Daoy (cell line): ENCODE results near the gene CLCN5. TPM values are rescaled to one million over a fixed set of nuclear protein-coding genes. Genes with fewer than 3 reads are reported as not detected.
A peak's percentile ranks its signal among the peaks of the same experiment; 100 is the strongest.
"Not testable (repeated sequence)": the region's sequence is repeated elsewhere in the genome, so short reads cannot be mapped to it uniquely, and the experiment has no call there.

Source experiments
- DNase-seq: peaks from one replicate; pipeline ENCODE4 v3.0.0-alpha.2; 2015; ENCODE audit warnings: low read depth
- total RNA-seq: library from RNA; depleted of rRNA; stranded (reverse); fragments of >200 nt; shearing (Covaris generic); gene quantifications from 2 replicates; pipeline ENCODE4 v1.2.3, GENCODE V29; 2014

CLCN5 gene
- total RNA-seq, 1 experiment from 2014 or later, result 3.8 TPM

DNA sequence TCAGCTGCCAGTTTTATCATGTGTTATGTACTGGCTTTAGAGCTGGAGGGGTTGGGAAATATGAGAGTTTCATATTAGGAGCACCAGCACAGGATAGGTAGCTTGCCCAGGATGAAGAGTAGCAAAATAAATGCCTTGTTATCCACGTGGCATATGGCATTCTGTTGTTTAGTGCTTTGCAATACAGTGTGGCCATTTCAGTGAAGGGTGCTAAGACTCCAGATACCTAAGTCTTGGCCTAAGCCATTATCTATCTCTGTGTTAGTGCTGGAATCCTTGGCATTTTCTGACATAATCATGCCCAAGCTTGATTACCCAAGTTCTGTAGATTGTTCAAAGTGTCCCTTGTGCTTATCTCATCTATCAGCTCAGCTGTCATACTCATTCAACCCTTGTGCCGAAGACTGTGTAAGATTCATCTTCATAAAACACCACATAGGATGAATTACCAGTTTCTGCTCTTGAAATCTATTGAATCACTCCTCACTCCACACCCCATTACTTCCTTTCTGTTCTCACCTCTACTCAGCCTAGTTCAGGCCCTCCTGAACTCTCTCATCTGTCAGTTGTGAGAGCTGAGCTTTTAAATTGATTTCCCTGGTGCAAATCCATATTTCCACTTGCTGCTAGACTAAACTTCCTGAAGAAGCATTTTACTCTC lies 73.5 kb downstream of the CLCN5 start:
- no peak for DNase-seq

DNA sequence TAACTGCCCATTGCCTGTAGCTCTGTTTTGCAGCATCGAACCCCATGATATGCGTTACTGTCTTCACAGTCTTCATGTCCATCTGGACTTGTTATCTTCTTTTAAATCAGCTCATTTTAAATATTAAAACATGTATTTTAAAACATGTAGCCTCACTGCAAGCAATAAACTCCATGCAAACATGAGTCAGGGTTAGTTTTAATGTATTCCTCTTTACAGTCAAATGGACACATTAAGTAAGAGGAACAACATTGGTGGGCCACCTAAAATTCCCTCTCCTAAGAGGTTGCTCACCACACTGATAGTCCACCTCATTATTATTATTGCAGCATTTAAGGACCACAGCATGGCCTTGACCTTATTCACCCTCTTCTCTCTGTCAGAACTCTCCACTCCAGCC lies 74.1 kb downstream of the CLCN5 start:
- DNase-seq, result no peak

DNA sequence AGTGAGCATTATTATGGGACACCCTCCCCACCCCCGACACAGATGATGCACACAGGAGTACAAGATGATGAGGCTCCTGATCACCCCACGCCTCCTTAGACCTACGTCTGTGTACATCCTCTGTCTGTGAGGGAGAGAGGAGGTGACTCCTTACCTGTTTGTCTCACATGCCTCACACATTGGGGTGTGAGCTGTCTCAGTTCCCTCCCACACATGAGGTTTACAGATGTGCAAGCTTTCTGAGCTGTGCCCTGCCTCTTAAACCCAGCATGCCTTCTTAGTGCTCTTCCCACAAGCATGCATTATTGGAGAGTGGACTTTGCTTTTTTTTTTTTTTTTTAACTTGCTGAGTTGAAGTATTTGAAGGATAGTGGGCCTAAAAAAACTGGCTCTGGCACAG lies 76.7 kb downstream of the CLCN5 start:
- DNase-seq, result no peak

DNA sequence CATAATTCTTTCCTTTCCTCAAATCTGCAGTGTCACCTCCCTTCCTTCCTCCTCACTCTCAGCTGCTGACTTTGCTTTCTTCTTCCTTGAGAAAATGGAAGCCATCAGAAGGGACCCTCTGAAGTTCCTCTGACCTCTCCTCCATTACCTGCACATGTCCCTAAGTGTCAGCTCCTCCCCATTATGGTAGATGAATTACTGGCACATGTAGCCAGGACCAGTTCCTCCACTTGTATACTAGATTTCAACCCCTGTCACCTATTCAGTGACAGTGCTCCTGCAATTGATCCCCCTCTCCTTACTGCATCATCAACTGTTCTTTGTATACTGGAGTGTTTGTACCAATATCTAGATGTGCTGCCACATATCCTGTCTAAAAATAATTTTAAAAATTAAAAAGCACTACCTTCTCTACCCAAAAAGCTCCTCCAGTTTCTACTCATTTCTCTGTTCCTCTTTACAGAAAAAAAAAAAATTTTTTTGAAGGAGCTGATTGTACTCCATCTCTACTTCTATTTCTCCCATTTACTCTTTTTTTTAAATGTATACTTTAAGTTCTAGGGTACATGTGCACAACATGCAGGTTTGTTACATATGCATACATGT lies 78.6 kb downstream of the CLCN5 start:
- DNase-seq, result no peak

DNA sequence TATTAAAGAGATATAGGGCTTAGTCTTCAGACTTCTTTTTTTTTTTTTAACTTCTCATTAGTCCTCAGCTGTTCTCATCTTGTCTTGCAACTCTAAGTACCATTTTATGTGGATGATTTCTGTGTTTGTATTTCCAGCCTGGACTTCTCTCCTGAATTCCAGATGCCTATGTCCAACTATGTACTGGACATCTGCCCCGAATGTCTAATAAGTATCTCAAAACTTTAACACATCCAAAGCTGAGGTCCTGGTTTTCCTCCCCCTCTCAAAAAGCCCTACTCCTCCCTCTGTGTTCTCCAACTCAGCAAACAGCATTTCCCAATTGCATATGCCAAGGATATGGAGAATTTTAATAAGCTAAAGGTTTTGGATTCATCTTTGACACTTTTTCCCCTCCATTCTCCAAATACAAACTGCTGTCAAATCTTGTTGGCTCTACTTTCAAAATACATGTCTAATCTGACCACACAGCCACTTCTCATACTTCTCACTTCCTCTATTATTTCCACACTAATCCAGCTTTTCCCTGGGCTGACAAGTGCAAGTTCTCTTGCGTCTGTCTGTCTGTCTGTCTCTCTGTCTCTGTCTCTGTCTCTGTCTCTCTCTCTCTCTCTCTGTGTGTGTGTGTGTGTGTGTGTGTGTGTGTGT lies 79.8 kb downstream of the CLCN5 start:
- no peak for DNase-seq

DNA sequence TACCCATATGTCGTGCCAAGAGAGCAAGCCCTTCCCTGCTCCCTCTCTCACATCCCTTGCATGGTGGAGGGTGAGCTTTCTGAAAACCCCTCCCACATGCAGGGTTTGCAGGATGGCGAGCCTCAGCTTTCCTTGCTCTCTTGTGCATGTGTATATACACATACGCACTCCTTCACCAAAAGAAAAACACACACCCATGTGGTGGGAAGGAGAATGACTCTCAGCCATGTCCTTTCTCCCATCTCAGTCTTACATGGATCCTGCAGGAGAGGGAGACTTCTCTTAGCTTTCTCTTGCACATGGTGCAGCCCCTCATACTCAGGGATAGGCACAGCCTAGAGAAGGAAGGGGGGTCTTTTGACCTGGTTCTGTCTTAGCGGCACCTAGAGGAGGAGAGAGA lies 81.1 kb downstream of the CLCN5 start:
- no peak for DNase-seq

DNA sequence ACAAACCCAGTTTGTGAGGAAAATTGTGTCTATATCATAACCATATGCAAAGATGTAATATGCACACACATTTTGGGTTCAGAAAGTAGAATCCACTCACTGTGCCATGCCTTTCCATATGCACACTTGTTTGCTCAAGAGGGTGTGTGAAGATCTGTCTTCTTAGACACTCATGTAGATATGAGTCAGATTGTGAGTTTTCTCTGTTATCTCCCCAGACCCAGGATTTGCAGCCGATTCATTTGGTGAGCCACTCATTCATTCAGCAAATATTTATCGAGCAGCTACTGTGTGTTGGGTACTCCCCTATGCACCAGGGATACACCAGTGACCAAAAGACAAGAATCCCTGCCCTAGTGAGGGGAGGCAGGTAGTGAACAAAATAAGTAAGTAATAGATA lies 81.5 kb downstream of the CLCN5 start:
- no peak for DNase-seq

DNA sequence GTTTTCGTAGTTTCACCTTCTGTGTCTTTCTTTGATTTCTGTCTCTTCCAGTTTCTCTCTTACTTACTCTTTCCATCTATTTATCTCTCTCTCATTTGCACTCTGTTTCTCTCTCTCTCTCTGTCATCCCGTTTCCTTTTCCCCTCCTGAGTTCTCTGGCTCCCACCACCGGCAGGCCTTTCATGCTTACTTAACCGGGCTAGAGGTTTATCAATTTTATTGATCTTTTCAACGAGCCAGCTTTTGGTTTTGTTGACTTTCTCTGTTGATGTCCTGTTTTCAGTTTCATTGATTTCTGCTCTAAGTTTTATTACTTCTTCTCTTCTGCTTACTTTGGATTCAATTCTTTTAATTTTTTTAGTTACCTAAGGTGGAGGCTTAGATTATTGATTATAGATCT lies 103.2 kb downstream of the CLCN5 start:
- not testable (repeated sequence) for DNase-seq

DNA sequence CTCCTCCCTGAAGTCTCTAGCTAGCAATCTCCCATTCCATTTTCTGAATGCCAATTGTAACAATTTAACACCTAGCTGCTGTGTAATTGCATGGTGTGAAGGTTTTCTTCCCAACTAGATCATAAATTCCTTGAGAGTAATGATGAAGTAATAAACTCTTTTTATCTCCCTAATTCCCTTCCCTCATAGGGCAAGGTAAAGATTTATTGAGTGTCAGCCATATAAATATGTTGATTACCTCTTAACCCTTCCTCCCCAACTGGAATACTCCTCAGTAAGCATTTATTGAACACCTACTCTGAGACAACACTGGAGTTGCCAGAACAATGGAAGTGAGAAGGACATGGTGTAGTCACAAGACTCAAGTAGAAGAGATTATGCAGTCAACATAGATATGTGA lies 112.7 kb downstream of the CLCN5 start:
- DNase-seq, result no peak

DNA sequence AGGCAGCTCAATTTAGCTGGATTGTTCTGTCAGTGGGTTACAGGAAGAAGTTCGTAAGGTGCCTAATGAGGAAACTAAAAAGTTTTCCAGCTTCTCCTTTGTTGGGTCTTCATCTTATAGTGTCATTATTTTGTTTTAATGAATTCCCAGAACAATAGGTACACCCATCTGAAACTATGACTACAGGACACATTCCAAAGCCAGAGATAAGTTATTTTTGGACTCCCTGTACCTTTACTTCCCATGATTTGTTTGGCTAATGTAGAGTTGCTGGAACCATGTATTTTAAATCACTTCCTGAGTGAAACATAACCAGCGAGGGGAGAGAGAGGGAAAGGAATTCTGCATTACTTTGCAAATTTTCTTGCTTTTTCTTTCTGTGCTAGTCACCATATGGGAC lies 114.0 kb downstream of the CLCN5 start:
- DNase-seq, result no peak

DNA sequence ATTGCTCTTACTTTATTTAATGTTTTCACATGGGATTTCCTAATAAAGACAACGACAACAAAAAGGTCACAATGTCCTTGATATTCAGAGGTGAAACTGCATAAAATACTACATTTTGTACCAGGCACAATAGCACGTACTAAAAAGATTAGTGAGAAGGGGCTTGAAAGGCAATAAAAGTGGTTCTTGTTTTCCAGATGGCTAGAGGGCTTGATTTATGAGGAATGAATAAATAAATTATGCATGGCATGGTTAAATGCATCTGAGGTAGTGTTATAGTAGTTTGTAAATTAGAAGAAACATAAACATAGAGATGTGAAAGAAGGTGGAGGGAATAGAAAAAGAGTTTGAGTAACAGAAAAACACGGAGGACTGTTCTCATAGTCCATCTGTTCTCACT lies 123.4 kb downstream of the CLCN5 start:
- DNase-seq, result no peak

DNA sequence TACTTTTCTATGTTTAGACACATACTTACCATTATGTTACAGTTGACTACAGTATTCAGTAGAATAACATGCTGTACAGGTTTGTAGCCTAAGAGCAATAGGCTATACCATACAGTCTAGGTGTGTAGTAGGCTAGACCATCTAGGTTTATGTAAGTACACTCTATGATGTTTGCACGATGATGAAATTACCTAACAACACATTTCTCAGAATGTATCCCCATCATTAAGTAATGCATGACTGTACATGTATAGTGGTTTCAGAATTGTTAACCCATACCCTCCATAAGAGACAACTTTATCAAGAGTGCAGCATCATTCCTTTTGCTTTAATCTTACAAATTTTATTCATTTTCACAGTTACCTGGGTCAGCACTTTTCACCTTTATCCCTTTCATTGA lies 126.8 kb downstream of the CLCN5 start:
- DNase-seq, result no peak

DNA sequence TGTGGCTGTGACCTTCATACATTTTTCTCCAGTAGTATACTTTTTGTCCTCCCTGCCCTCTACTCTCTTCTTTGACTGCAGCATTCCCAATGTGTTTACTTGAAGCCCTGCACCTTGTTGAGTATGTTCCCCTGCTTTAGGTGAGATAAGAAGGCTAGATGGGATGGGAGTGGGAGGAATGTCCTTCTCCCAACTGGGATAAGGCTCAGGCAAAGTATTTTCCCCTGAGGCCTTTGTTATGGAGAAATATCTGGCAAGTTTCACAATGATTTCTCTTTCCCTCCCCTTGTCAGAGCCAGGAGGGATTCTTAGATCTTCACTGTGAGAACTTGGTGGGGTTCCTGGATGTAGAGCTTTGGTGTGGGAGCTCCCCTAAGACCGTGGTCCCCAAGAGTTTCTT lies 131.8 kb downstream of the CLCN5 start:
- no peak for DNase-seq

DNA sequence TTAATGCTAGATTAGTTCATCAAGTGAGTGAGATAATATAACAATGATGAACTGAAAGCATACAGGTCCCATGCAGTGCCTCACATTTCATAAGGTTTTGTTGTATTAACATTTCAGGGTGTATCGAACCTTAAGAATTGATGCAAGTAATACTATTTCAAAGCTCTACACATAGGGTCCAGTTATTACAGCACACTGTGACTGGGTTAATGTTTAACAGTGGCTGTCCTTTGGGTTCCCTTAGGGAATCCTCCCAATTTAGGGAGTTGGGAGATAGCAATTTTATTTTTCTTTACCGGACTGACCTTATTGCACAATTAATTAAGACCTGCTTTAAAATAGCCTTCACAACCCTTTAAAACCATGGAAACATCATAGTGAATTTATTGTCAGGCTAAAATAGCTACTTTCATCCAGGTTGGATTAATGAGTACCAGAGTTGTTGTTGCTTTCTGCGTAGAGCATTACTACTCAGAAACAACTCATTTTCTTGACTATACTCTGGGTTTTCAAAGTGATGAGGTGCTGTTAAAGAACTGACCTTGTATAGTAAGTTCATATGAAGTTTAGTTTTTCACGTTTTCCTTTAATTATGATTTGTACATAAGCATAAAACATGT lies 144.0 kb downstream of the CLCN5 start:
- DNase-seq, result no peak

DNA sequence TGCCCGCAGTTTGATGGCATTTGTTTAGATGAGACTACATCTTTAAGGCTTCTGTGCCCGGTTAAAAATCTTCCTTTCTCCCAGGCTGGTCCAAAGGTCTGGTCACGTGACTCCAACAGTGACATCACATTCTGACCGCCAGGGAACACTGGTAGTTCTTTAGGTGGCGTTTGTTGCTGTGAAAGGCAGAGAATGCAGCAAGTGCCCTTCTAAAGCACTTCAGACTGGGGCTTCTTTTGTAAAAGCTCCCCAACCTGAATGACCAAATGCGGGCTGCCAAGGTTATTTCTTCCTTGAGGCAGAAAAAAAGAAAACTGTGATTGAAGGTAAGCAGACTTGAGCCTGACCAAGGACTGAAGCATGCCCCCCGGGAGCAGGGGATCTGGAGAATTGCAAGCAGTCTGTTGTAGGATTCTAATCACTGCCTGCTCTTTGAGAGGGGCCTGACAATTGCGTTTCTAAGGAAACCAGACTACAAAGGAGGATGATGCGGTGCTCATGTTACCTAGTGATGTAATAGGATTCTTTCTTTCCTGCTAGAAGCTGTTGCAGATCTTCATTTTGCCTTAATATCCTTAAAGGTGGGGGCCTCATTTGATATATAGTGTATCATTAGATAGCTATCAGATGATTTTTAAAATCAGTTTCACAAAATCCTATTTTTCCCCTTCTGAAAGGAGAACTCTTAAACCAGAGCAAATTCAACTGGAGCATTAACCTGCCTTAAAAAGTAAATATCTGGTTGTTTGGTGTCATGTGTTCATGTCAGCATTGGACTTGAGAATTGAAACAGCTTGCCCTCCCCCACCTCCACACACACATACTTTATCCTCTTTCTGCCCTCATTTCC lies 145.3 kb downstream of the CLCN5 start:
- DNase-seq, result peak; percentile 6

DNA sequence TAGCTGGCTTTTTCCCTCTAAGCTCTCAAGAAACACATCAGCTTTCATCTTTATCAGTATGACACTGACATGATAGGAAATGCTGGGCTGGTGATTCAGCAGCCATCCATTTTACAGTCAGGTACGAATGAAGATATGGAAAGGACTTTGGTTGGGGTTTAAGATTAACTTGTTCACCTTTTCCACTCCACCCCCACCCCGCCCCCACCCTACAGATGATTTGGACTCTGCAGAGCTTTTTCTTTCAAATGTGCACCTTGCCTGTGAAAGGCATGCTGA lies 145.8 kb downstream of the CLCN5 start:
- no peak for DNase-seq

DNA sequence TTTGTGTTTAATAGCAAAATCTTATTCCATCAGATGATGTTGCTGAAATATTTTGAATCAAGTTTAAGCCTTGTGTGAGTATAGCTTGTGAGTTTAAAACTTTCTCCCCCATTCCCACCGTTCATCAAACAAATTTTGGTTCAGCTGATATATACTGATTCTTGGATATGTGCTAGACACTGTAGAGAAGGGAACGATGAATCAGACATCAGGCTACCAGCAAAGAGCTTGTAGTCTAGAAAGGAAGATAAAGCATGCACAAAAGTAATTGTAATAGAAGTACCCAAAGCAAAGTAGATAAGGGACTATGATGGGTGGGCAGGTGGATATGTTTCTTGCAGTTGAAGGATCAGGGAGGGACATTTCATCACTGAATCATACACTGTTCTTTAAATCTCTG lies 146.5 kb downstream of the CLCN5 start:
- no peak for DNase-seq

DNA sequence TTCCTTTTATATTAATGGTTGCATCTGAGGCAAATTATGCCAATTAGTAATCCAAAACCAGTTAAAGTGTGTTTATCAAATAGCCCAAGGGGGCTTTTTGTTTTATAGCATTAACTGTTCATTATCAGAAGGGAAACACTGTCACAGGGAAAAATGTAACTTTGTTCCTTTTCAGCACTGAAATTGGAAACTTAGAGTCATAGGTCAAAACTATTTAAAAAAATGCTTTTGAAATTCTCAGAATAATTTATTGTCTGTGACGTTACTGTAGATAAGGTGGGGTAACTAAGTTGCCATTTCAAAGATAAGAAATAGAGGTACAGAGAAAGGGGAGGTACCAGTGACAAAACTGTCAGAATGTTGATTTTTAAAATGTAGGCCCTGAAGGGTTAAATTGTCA lies 149.1 kb downstream of the CLCN5 start:
- no peak for DNase-seq

DNA sequence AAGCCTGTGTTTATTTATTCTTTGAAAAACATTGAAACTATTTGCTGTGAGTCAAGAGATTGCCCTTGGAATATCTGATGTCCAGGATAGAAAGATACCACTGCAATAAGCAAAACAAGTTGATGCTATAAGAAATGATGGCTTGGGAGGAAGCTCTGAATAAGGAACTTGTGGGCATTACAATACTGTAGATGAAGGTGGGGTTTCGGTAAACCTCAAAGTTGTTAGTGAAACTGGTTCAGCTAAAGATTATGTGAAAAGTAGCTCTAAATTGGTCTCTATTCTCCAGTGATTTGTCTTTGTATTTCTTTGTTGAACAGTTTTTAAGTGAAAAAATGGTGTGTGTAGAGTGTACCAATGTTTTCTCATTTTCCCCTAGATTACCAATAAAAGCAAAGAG lies 149.7 kb downstream of the CLCN5 start:
- no peak for DNase-seq

DNA sequence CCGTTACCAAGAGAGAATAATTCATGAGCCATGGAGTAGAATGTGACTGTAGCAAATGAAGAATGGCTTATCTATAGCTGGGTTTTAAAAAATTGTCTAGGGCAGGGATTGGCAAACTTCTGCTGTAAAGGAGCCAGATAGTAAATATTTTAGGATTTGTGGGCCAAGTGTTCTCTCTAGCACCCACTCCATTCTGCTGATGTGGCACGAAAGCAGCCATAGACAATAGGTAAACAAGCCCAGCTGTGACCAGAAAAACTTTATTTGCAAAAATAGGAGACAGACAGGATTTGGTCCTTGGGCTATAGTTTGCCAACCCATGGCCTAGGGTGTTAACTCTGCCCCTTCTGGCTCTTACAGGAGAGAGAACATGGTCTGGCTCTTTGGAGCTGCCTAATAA lies 151.2 kb downstream of the CLCN5 start:
- no peak for DNase-seq

DNA sequence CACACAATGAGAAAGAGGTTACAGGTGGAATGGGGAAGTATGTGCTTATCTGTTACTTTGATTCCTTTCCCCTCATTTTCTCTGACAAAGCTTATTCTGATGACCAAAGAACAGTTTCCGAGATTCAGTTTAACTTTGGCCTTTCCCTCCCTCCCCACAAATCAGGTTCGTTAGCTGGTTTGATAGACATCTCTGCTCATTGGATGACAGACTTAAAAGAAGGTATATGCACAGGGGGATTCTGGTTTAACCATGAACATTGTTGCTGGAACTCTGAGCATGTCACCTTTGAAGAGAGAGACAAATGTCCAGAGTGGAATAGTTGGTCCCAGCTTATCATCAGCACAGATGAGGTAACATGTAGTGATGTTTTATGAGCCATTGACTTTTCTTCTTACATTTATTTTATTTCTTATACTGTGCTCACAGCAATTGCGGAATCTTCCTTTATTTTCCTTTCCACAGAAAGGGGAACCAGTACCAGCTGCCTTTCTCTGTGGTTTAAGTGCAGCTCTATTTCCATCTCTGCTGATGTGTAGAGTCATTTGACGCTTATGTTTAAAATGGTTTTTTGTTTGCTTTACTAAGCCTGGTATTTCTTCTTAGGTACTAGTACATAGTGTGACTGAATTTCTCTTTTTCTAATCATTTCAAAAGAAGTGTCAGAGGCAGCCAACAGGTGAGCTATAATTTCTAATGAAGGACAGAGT lies 153.4 kb downstream of the CLCN5 start:
- DNase-seq, result no peak
